Keratinocyte (primary cell): ENCODE results near the gene CCDC172. TPM values are rescaled to one million over a fixed set of nuclear protein-coding genes. Genes with fewer than 3 reads are reported as not detected.

Experiments used
- DNase-seq: peaks from one replicate; pipeline ENCODE4 v3.0.0-alpha.2; 2011; ENCODE audit warnings: low read depth, missing footprints, low spot score
- FAIRE-seq: peaks from 2 replicates; lab custom pipeline; 2011; peaks lifted over from hg19 to GRCh38; lab: Jason Lieb, UNC
- H2AFZ ChIP-seq: 2 replicates; pipeline ENCODE4 v1.6.0; 2012; ENCODE audit warnings: low read length, control low read depth, inconsistent platforms; ENCODE audit not compliant: control insufficient read depth
- H3K27ac ChIP-seq: 2 replicates; pipeline ENCODE4 v1.5.1; 2011; ENCODE audit warnings: low read length; ENCODE audit not compliant: control insufficient read depth, insufficient read depth
- H3K27me3 ChIP-seq: 3 replicates; pipeline ENCODE4 v1.6.0; 2011; ENCODE audit warnings: low read length; ENCODE audit not compliant: control insufficient read depth, insufficient read depth; ENCODE audit errors: extremely low read depth
- H3K36me3 ChIP-seq, 2 experiments: 2 replicates in 1 of 2; 3 replicates in 1 of 2; pipeline ENCODE4 v1.5.1; 2011; ENCODE audit warnings: low read length in 2 of 2, mild to moderate bottlenecking in 1 of 2; ENCODE audit not compliant: control insufficient read depth in 2 of 2, insufficient read depth in 2 of 2; ENCODE audit errors: extremely low read depth in 1 of 2
- H3K4me1 ChIP-seq: 3 replicates; pipeline ENCODE4 v1.5.1; 2011; ENCODE audit warnings: low read length; ENCODE audit not compliant: control insufficient read depth, insufficient read depth; ENCODE audit errors: extremely low read depth
- H3K4me2 ChIP-seq: 3 replicates; pipeline ENCODE4 v1.6.0; 2011; ENCODE audit warnings: low read depth, low read length; ENCODE audit not compliant: control insufficient read depth, insufficient read depth; ENCODE audit errors: extremely low read depth
- H3K4me3 ChIP-seq, 3 experiments: fragments of 200-600 bp in 1 of 3; sonication (generic) in 1 of 3; 2 replicates in 2 of 3; 3 replicates in 1 of 3; pipeline ENCODE4 v1.5.1; 2011 to 2016; ENCODE audit warnings: low read length in 3 of 3, mild to moderate bottlenecking in 3 of 3, control low read depth in 2 of 3, inconsistent platforms in 1 of 3, low read depth in 1 of 3, mixed read lengths in 1 of 3, mixed run types in 1 of 3, moderate library complexity in 1 of 3; ENCODE audit not compliant: control insufficient read depth in 2 of 3, insufficient read depth in 2 of 3; ENCODE audit errors: extremely low read depth in 1 of 3
- H3K79me2 ChIP-seq: 2 replicates; pipeline ENCODE4 v1.6.0; 2012; ENCODE audit warnings: low read length; ENCODE audit not compliant: control insufficient read depth, insufficient read depth
- H3K9ac ChIP-seq: 3 replicates; pipeline ENCODE4 v1.6.0; 2011; ENCODE audit warnings: low read length; ENCODE audit not compliant: control insufficient read depth, insufficient read depth; ENCODE audit errors: extremely low read depth
- H3K9me1 ChIP-seq: 3 replicates; pipeline ENCODE4 v1.6.0; 2011; ENCODE audit warnings: low read length; ENCODE audit not compliant: control insufficient read depth, insufficient read depth; ENCODE audit errors: extremely low read depth
- H3K9me3 ChIP-seq: 2 replicates; pipeline ENCODE4 v1.5.1; 2012; ENCODE audit warnings: low read depth, low read length; ENCODE audit not compliant: control insufficient read depth
- H4K20me1 ChIP-seq: 3 replicates; pipeline ENCODE4 v1.6.0; 2011; ENCODE audit warnings: low read length; ENCODE audit not compliant: control insufficient read depth, insufficient read depth; ENCODE audit errors: extremely low read depth
- EZH2 ChIP-seq: IDR thresholded peaks from one replicate; pipeline ENCODE4 v1.6.1; 2012; ENCODE audit warnings: inconsistent platforms, mild to moderate bottlenecking, low read length, moderate library complexity
- dilution Hi-C: fragments of 300-500 bp; cut with MboI; formaldehyde crosslinking; loops from one replicate; pipeline ENCODE4 v1.7.0; 2020; ENCODE audit warnings: low sequenced_read_pairs; ENCODE audit not compliant: extremely low pct_ligation_motif_present
- polyA plus RNA-seq, 5 experiments: library from polyadenylated mRNA; depleted of rRNA in 3 of 5; stranded (reverse) in 3 of 5; stranded (forward) in 1 of 5; unstranded in 1 of 5; fragments of >200 nt; gene quantifications; 1 replicate in 1 of 5; 2 replicates in 3 of 5; 3 replicates in 1 of 5; pipeline versions ENCODE4 v1.2.1 to v1.2.3, GENCODE V29; 2011 to 2012; ENCODE audit warnings: missing spikeins in 2 of 5, low read depth in 1 of 5, low replicate concordance in 1 of 5
- TF ChIP-seq, protein P1 (sequence below), 3 experiments: IDR thresholded peaks in 1 of 3; conservative IDR thresholded peaks in 1 of 3; optimal IDR thresholded peaks in 1 of 3; 2 replicates in 2 of 3; 3 replicates in 1 of 3; pipeline versions ENCODE3 to v1.5.1; 2011; ENCODE audit warnings: low read length in 3 of 3, mild to moderate bottlenecking in 3 of 3, moderate library complexity in 2 of 3, control low read depth in 1 of 3, inconsistent platforms in 1 of 3; ENCODE audit not compliant: insufficient read depth in 2 of 3; ENCODE audit errors: extremely low read depth in 1 of 3

CCDC172 gene
- polyA plus RNA-seq, 1 donor (not counting 4 experiments of a cell fraction or from before 2014, with no cell fraction given): not detected

DNA sequence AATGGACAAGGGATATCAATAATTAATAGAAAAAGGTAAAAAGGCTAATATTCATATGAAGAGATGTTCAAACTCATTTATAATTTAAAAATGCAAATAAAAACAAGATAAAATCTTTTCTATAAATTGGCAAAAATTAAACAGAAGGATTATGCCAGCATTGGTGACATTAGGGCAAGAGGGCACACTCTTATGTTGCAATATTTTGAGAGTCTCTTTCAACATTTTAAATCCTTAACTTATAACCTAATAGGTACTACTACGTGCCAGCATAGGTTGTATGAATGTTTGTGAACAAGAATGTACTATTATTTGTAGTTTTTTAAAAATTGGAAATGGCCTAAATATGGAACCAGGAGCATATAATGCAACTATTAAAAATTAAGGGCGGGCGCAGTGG, 78.6 kb downstream of the CCDC172 start:
- H3K4me1 ChIP-seq: peaks cover 3% of the 10 kb centered on the region
- FAIRE-seq (no peak), DNase-seq (no peak)
- H3K9me3 ChIP-seq: no peaks in the 10 kb centered on the region
- no peak overlapping the region for H2AFZ ChIP-seq
- H3K9ac ChIP-seq: no peak overlapping the region
- H3K36me3 ChIP-seq: no peaks in the 10 kb centered on the region
- TF ChIP-seq, protein P1, sequence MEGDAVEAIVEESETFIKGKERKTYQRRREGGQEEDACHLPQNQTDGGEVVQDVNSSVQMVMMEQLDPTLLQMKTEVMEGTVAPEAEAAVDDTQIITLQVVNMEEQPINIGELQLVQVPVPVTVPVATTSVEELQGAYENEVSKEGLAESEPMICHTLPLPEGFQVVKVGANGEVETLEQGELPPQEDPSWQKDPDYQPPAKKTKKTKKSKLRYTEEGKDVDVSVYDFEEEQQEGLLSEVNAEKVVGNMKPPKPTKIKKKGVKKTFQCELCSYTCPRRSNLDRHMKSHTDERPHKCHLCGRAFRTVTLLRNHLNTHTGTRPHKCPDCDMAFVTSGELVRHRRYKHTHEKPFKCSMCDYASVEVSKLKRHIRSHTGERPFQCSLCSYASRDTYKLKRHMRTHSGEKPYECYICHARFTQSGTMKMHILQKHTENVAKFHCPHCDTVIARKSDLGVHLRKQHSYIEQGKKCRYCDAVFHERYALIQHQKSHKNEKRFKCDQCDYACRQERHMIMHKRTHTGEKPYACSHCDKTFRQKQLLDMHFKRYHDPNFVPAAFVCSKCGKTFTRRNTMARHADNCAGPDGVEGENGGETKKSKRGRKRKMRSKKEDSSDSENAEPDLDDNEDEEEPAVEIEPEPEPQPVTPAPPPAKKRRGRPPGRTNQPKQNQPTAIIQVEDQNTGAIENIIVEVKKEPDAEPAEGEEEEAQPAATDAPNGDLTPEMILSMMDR (optimal IDR thresholded peaks at IDR 0.05 in 1 of 3, IDR thresholded peaks at IDR 0.05 in 1 of 3, conservative IDR thresholded peaks at IDR 0.05 in 1 of 3; ENCODE audit: extremely low read depth in 1 of 3, insufficient read depth in 2 of 3, low read length in 3 of 3): no peak
- TF ChIP-seq EZH2: no peak
- no peak overlapping the region for H3K4me3 ChIP-seq
- H3K27me3 ChIP-seq: no peaks in the 10 kb centered on the region
- no peak overlapping the region for H3K27ac ChIP-seq
- H3K9me1 ChIP-seq: no peaks in the 10 kb centered on the region
- dilution Hi-C loops: no loop called here
- no peaks in the 10 kb centered on the region for H4K20me1 ChIP-seq
- H3K4me2 ChIP-seq: no peak overlapping the region
- no peaks in the 10 kb centered on the region for H3K79me2 ChIP-seq

GRCh38 chr10:116403740-116404250, 79.5 kb downstream of the CCDC172 start:
- DNase-seq (no peak), FAIRE-seq (peak; percentile 65)
- no peaks in the 10 kb centered on the region for H3K79me2 ChIP-seq
- no peak overlapping the region for H3K9ac ChIP-seq
- no peaks in the 10 kb centered on the region for H4K20me1 ChIP-seq
- TF ChIP-seq, protein P1 (optimal IDR thresholded peaks at IDR 0.05 in 1 of 3, IDR thresholded peaks at IDR 0.05 in 1 of 3, conservative IDR thresholded peaks at IDR 0.05 in 1 of 3; ENCODE audit: extremely low read depth in 1 of 3, insufficient read depth in 2 of 3, low read length in 3 of 3): no peak
- no peak for TF ChIP-seq EZH2
- H3K36me3 ChIP-seq: no peaks in the 10 kb centered on the region
- H3K9me1 ChIP-seq: no peaks in the 10 kb centered on the region
- dilution Hi-C loops: no loop called here
- no peaks in the 10 kb centered on the region for H3K4me1 ChIP-seq
- no peak overlapping the region for H3K4me2 ChIP-seq
- no peaks in the 10 kb centered on the region for H3K9me3 ChIP-seq
- H3K27me3 ChIP-seq: no peaks in the 10 kb centered on the region
- H3K27ac ChIP-seq: no peak overlapping the region
- peak overlapping the region; percentile 70 for H2AFZ ChIP-seq
- no peak overlapping the region for H3K4me3 ChIP-seq
